Cardiac ventricle fibroblast (primary cell): ENCODE measurements around the gene TMEM202. TPM values are rescaled to one million over a fixed set of nuclear protein-coding genes. Genes with fewer than 3 reads are reported as not detected.

ENCODE experiments used
- total RNA-seq: library from RNA; depleted of rRNA; stranded (reverse); fragments of >200 nt; gene quantifications from 2 replicates; pipeline ENCODE4 v1.2.3, GENCODE V29; 2015

TMEM202 gene, protein sequence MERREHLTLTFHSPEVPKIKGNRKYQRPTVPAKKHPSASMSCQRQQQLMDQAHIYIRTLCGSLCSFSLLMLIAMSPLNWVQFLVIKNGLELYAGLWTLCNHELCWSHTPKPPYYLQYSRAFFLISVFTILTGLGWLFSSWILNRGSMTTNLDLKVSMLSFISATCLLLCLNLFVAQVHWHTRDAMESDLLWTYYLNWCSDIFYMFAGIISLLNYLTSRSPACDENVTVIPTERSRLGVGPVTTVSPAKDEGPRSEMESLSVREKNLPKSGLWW
- not detected in 2 replicates for total RNA-seq

DNA sequence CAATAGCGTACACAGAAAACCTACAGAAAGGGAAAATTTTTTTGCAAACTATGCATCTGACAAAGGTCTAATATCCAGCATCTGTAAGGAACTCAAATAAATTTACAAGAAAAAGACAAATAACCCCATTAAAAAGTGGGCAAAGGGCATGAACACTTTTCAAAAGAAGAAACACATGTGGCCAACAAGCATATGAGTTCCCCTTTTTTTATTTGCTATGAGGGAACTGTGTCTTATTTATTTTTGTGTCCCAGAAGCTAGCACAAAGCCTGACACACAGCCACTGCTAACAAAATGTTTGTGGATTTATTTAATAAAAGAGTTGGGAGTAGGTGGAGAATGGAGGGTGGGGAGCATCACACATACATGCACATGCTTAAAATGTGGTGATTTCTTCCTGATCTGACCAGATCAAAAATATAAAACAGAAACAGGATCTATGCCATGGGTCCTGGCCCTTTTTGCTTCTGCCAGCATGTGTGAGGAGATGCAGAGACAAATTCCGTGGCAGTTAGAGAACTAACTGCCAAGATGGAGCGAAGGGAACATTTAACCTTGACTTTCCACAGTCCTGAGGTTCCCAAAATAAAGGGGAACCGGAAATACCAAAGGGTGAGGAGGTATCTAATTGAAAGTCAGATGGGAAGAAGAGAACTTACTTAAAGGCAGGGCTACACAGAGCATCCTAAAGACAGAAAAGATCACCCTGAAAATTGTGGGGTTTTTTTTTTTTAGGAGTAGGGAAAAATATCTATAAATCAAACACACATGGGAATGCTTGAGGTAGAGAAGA is at the start of gene TMEM202:
TSS of gene TMEM202 (plus strand) at position 510 of the 793 bp plus-strand sequence. CDS start at position 532, 22 bp downstream.

DNA sequence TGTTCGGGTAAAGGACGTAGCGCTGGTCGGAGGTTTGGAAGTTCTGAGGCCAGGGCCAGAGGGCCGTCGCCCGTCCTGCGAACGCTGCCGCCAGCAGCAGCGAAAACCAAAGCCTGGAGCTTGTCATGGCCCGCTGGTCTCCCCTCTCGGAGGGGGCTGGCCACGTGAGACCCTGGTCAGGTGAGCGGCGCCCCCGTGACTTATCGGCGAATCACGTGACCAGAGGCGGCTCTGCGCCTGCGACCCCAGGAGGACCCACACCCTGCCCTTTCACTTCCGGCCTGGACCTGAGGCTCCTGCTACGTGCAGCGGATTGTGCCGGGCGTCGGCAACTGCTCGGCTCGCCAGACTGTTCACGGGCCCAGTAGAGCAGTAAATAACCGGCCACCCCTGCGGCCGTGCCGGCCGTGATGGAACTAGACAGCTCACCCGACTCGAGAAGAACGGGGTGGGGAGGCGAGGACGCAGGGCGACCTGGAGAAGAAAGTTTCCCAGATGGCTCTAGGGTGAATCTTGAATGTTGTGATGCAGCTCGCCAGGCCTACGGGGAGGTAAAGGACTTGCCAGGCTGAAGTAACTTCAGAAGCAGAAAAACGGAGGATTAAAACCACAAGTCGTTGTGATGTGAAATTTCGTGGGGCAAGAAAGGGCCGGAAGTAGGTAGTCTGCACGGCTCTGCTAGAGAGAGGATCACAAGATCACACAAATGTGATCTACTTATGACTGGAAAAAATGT is 22.1 kb upstream of the TMEM202 start, which contains the start of gene HEXA:
TSS of gene HEXA (minus strand) at position 169 of the 736 bp plus-strand sequence. CDS start at position 127, 42 bp downstream.

Other genes with a start within 250 kb of the TMEM202 start
- gene GRAMD2A, start 200.5 kb upstream of the TMEM202 start, total RNA-seq, result 0.05 TPM in 1 of 2 replicates, not detected in the other
- 934 and 982 TPM in 2 replicates for gene PKM, start 167.1 kb upstream of the TMEM202 start, total RNA-seq
- 9.7 and 12.8 TPM in 2 replicates for gene PARP6, start 125.8 kb upstream of the TMEM202 start, total RNA-seq
- 0.19 and 1.3 TPM in 2 replicates for gene CELF6, start 78.1 kb upstream of the TMEM202 start, total RNA-seq
- gene HEXA, start 22.3 kb upstream of the TMEM202 start, total RNA-seq, result 173 and 191 TPM in 2 replicates
- 29.6 and 35.8 TPM in 2 replicates for gene ARIH1, start 76.0 kb downstream of the TMEM202 start, total RNA-seq